Hematopoietic multipotent progenitor cell treated with erythropoietin and hydrocortisone succinate and interleukin-3 and kit ligand, for 8 days (in vitro differentiated cells): ENCODE data around the gene SPRED2.

Experiments used
- DNase-seq: peaks from one replicate; pipeline ENCODE4 v3.0.0-alpha.2; 2015

SPRED2 gene

GRCh38 chr2:65300761-65301711, 131.4 kb downstream of the SPRED2 start:
- DNase-seq: no peak

GRCh38 chr2:65300134-65300760, 132.2 kb downstream of the SPRED2 start:
- DNase-seq: no peak

GRCh38 chr2:65299246-65299645, 133.2 kb downstream of the SPRED2 start:
- peak; percentile 60 for DNase-seq

GRCh38 chr2:65298089-65298488, 134.3 kb downstream of the SPRED2 start:
- DNase-seq: no peak

GRCh38 chr2:65297544-65297943, 134.9 kb downstream of the SPRED2 start:
- DNase-seq: no peak

GRCh38 chr2:65296971-65297370, 135.4 kb downstream of the SPRED2 start:
- DNase-seq: peak; percentile 12

GRCh38 chr2:65294701-65295100, 137.7 kb downstream of the SPRED2 start:
- DNase-seq: no peak

GRCh38 chr2:65294136-65294535, 138.3 kb downstream of the SPRED2 start:
- no peak for DNase-seq

- DNase-seq: no peak
Observed at GRCh38 chr2:65293376-65293775, 139.0 kb downstream of the SPRED2 start.

GRCh38 chr2:65292461-65293011, 139.9 kb downstream of the SPRED2 start:
- DNase-seq: no peak

- no peak for DNase-seq
Observed at GRCh38 chr2:65292106-65292400, 140.3 kb downstream of the SPRED2 start.

GRCh38 chr2:65291216-65292105, 140.9 kb downstream of the SPRED2 start:
- DNase-seq: no peak

- DNase-seq: no peak
Observed at GRCh38 chr2:65287364-65287763, 145.0 kb downstream of the SPRED2 start.

GRCh38 chr2:65282477-65283053, 149.8 kb downstream of the SPRED2 start:
- DNase-seq: no peak

- DNase-seq: no peak
Observed at GRCh38 chr2:65281627-65282351, 150.6 kb downstream of the SPRED2 start.

- DNase-seq: no peak
Observed at GRCh38 chr2:65279756-65280155, 152.6 kb downstream of the SPRED2 start.

- DNase-seq: no peak
Observed at GRCh38 chr2:65278531-65278981, 153.8 kb downstream of the SPRED2 start.

GRCh38 chr2:65277791-65278483, 154.5 kb downstream of the SPRED2 start:
- DNase-seq: no peak

GRCh38 chr2:65277118-65277517, 155.3 kb downstream of the SPRED2 start:
- no peak for DNase-seq

GRCh38 chr2:65276609-65277008, 155.8 kb downstream of the SPRED2 start:
- DNase-seq: no peak
